ENCODE results near the gene CHD2. TPM values are rescaled to one million over a fixed set of nuclear protein-coding genes. Genes with fewer than 3 reads are reported as not detected.

CHD2 gene
- total RNA-seq, 1 experiment from 2014 or later = 81.8 TPM

DNA sequence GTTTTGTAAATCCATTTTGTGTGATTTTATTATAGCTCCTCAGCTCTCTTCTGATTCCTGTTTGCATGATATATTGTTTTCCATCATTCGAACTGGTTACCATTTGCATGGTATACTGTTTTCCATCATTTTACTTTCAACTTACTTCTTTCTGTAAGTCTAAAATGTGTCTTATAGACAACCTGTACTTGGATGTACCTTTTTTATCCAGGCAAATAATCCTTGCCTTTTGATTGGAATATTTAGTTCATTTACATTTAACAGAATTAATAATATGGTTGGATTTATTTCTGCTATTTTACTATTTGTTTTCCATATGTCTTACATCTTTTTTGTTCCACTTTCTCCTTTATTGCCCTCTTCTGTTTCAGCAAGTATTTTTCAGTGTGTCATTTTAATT, 62.8 kb downstream of the CHD2 start:
- no peaks in the 10 kb centered on the region for H3K27me3 ChIP-seq (ENCODE audit: control insufficient read depth, insufficient read depth, low read length)
- TF ChIP-seq, protein P1, sequence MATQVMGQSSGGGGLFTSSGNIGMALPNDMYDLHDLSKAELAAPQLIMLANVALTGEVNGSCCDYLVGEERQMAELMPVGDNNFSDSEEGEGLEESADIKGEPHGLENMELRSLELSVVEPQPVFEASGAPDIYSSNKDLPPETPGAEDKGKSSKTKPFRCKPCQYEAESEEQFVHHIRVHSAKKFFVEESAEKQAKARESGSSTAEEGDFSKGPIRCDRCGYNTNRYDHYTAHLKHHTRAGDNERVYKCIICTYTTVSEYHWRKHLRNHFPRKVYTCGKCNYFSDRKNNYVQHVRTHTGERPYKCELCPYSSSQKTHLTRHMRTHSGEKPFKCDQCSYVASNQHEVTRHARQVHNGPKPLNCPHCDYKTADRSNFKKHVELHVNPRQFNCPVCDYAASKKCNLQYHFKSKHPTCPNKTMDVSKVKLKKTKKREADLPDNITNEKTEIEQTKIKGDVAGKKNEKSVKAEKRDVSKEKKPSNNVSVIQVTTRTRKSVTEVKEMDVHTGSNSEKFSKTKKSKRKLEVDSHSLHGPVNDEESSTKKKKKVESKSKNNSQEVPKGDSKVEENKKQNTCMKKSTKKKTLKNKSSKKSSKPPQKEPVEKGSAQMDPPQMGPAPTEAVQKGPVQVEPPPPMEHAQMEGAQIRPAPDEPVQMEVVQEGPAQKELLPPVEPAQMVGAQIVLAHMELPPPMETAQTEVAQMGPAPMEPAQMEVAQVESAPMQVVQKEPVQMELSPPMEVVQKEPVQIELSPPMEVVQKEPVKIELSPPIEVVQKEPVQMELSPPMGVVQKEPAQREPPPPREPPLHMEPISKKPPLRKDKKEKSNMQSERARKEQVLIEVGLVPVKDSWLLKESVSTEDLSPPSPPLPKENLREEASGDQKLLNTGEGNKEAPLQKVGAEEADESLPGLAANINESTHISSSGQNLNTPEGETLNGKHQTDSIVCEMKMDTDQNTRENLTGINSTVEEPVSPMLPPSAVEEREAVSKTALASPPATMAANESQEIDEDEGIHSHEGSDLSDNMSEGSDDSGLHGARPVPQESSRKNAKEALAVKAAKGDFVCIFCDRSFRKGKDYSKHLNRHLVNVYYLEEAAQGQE (IDR thresholded peaks at IDR 0.05; ENCODE audit: insufficient read depth in 1 of 2, low read depth in 2 of 2, low read length in 1 of 2) = no peak
- TF ChIP-seq TCF7L2 (IDR thresholded peaks at IDR 0.05; ENCODE audit: low read depth, low read length) (no peak), SIN3A (IDR thresholded peaks at IDR 0.05; ENCODE audit: borderline replicate concordance, insufficient read depth, low read depth, low read length) (no peak), POLR2AphosphoS5 (IDR thresholded peaks at IDR 0.05; ENCODE audit: low read depth, low read length) (no peak)
- TF ChIP-seq, protein P2, sequence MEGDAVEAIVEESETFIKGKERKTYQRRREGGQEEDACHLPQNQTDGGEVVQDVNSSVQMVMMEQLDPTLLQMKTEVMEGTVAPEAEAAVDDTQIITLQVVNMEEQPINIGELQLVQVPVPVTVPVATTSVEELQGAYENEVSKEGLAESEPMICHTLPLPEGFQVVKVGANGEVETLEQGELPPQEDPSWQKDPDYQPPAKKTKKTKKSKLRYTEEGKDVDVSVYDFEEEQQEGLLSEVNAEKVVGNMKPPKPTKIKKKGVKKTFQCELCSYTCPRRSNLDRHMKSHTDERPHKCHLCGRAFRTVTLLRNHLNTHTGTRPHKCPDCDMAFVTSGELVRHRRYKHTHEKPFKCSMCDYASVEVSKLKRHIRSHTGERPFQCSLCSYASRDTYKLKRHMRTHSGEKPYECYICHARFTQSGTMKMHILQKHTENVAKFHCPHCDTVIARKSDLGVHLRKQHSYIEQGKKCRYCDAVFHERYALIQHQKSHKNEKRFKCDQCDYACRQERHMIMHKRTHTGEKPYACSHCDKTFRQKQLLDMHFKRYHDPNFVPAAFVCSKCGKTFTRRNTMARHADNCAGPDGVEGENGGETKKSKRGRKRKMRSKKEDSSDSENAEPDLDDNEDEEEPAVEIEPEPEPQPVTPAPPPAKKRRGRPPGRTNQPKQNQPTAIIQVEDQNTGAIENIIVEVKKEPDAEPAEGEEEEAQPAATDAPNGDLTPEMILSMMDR (IDR thresholded peaks at IDR 0.05) = no peak
- CTCF ChIA-PET = no interaction called here
- ATAC-seq = no peak
- POLR2A ChIA-PET = no interaction called here
- no TSS peak for BruUV-seq (replicated peaks)
- in situ Hi-C loops (cut with HindIII; ENCODE audit: low pct_unique_long_range_greater_than_20kb, low sequenced_read_pairs) (no loop called here), intact Hi-C loops (cut with micrococcal nuclease; ENCODE audit: unreplicated experiment) (loop anchor here (5.0 kb wide), 1 partner anchor 36 kb away; no protein-coding TSS in a partner anchor)
- no peak for DNase-seq (ENCODE audit: low read depth, low spot score)
- no peak overlapping the region for H3K27ac ChIP-seq (ENCODE audit: low read length)
- H3K36me3 ChIP-seq (ENCODE audit: control insufficient read depth, insufficient read depth, low read length) = peaks cover 48% of the 10 kb centered on the region
- no peaks in the 10 kb centered on the region for H3K4me1 ChIP-seq (ENCODE audit: control insufficient read depth, insufficient read depth, low read length)
- no peak overlapping the region for H3K4me3 ChIP-seq (ENCODE audit: low read depth in 2 of 2, low read length in 2 of 2)
- peaks cover 4% of the 10 kb centered on the region; the same call in 1 of the 2 replicates for H3K9me3 ChIP-seq (ENCODE audit: control insufficient read depth, insufficient read depth, low read depth, low read length)

DNA sequence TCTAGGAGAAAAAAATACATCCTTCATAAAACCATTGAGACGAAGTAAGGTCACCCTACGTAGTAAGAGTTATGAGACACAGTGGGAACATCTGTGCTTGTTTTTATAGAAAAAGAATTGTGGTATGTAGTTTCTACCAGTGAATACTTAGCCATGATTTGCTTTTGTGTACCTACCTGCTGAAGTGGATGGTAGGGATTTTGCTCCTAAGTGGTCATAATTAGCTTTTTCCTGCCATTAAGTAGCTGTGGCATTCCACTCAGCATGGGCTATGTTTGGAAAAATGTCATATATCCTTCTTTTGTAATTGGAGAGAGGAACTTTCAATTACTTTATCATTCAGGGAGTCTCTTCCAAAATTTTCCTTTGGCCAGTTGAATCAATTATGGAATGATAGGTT, 63.7 kb downstream of the CHD2 start:
- CTCF ChIA-PET = no interaction called here
- Histone ChIP-seq H3K4me1 (ENCODE audit: control insufficient read depth, insufficient read depth, low read length) (no peaks in the 10 kb centered on the region), H3K27me3 (ENCODE audit: control insufficient read depth, insufficient read depth, low read length) (no peaks in the 10 kb centered on the region), H3K36me3 (ENCODE audit: control insufficient read depth, insufficient read depth, low read length) (peaks cover 51% of the 10 kb centered on the region), H3K27ac (ENCODE audit: low read length) (no peak overlapping the region), H3K9me3 (ENCODE audit: control insufficient read depth, insufficient read depth, low read depth, low read length) (peaks cover 4% of the 10 kb centered on the region; the same call in 1 of the 2 replicates), H3K4me3 (ENCODE audit: low read depth in 2 of 2, low read length in 2 of 2) (no peak overlapping the region)
- DNase-seq (ENCODE audit: low read depth, low spot score) (no peak), ATAC-seq (no peak)
- POLR2A ChIA-PET = no interaction called here
- BruUV-seq (replicated peaks) = no TSS peak
- TF ChIP-seq, protein P2 (IDR thresholded peaks at IDR 0.05) = no peak
- TF ChIP-seq, protein P1 (IDR thresholded peaks at IDR 0.05; ENCODE audit: insufficient read depth in 1 of 2, low read depth in 2 of 2, low read length in 1 of 2) = no peak
- TF ChIP-seq POLR2AphosphoS5 (IDR thresholded peaks at IDR 0.05; ENCODE audit: low read depth, low read length) (no peak), SIN3A (IDR thresholded peaks at IDR 0.05; ENCODE audit: borderline replicate concordance, insufficient read depth, low read depth, low read length) (no peak), TCF7L2 (IDR thresholded peaks at IDR 0.05; ENCODE audit: low read depth, low read length) (no peak)
- in situ Hi-C loops (cut with HindIII; ENCODE audit: low pct_unique_long_range_greater_than_20kb, low sequenced_read_pairs) (no loop called here), intact Hi-C loops (cut with micrococcal nuclease; ENCODE audit: unreplicated experiment) (loop anchor here (5.0 kb wide), 1 partner anchor 36 kb away; no protein-coding TSS in a partner anchor)
